Measurements from ENCODE around the gene MTARC1. TPM values are rescaled to one million over a fixed set of nuclear protein-coding genes. Genes with fewer than 3 reads are reported as not detected.

MTARC1 gene
- total and polyA plus RNA-seq, 12 donors, result 4.4 to 24.4 (median 8.4) TPM

- WGBS, 2 donors, result 93 to 94% methylated on average over 6 of the region's 6 CpGs
- intact Hi-C loops (cut with DNase I), result no loop called here
- Histone ChIP-seq H3K27ac (no peak overlapping the region), H3K9me3 (no peaks in the 10 kb centered on the region), H3K4me3 (no peak overlapping the region), H3K36me3 (peaks cover 0 to 59% (median 25%) of the 10 kb centered on the region in 9 donors), H3K4me1 (peaks cover 4 to 45% (median 28%) of the 10 kb centered on the region in 9 donors), H3K27me3 (no peaks in the 10 kb centered on the region)
- DNase-seq (no peak), ATAC-seq (no peak)
- TF ChIP-seq CTCF (IDR thresholded peaks at IDR 0.05), result no peak
Observed at GRCh38 chr1:220755309-220755708, 31.4 kb upstream of the MTARC1 start.

- Histone ChIP-seq H3K9me3 (no peaks in the 10 kb centered on the region), H3K27me3 (no peaks in the 10 kb centered on the region), H3K27ac (no peak overlapping the region), H3K36me3 (peaks cover 0 to 76% (median 25%) of the 10 kb centered on the region in 9 donors), H3K4me3 (no peak overlapping the region), H3K4me1 (peaks cover 4 to 24% (median 14%) of the 10 kb centered on the region in 9 donors)
- ATAC-seq, result no peak
- DNase-seq, result no peak
- 84 to 86% methylated on average over 3 of the region's 3 CpGs for WGBS, 2 donors
- TF ChIP-seq CTCF (IDR thresholded peaks at IDR 0.05), result no peak
- intact Hi-C loops (cut with DNase I), result no loop called here
Observed at GRCh38 chr1:220757441-220757840, 29.3 kb upstream of the MTARC1 start.

GRCh38 chr1:220759147-220759546 lies 27.6 kb upstream of the MTARC1 start:
- peaks cover 0 to 93% (median 36%) of the 10 kb centered on the region in 9 donors for H3K36me3 ChIP-seq
- TF ChIP-seq CTCF (IDR thresholded peaks at IDR 0.05), result no peak
- no peak for DNase-seq
- H3K9me3 ChIP-seq, result no peaks in the 10 kb centered on the region
- no peak for ATAC-seq
- H3K27ac ChIP-seq, result no peak overlapping the region
- intact Hi-C loops (cut with DNase I), result no loop called here
- H3K4me1 ChIP-seq, result peaks cover 0 to 9% (median 2%) of the 10 kb centered on the region in 9 donors
- whole genome bisulfite sequencing, 2 donors, result 95 to 97% methylated on average over 3 of the region's 3 CpGs
- H3K27me3 ChIP-seq, result no peaks in the 10 kb centered on the region
- H3K4me3 ChIP-seq, result no peak overlapping the region

- Histone ChIP-seq H3K4me1 (peaks cover 0 to 16% (median 2%) of the 10 kb centered on the region in 9 donors), H3K27me3 (no peaks in the 10 kb centered on the region), H3K4me3 (no peak overlapping the region), H3K9me3 (no peaks in the 10 kb centered on the region), H3K27ac (no peak overlapping the region), H3K36me3 (peaks cover 0 to 90% (median 18%) of the 10 kb centered on the region in 9 donors)
- WGBS, 2 donors, result 93 to 95% methylated on average over 7 of the region's 7 CpGs
- DNase-seq (no peak), ATAC-seq (no peak)
- no peak for TF ChIP-seq CTCF (IDR thresholded peaks at IDR 0.05)
- intact Hi-C loops (cut with DNase I), result no loop called here
Observed at GRCh38 chr1:220761688-220762427, 24.9 kb upstream of the MTARC1 start.
